Subcutaneous adipose tissue (tissue), 4 donors: Measurements from ENCODE around the gene DDX41. TPM values are rescaled to one million over a fixed set of nuclear protein-coding genes. Genes with fewer than 3 reads are reported as not detected.

ENCODE experiments used
- total RNA-seq, 4 donors: library from RNA; depleted of rRNA; stranded (reverse); fragments of >200 nt; gene quantifications; one replicate each; pipeline ENCODE4 v1.1.0, GENCODE V29; 2016
- TF ChIP-seq, protein P1 (sequence below): fragments of 450-650 bp; IDR thresholded peaks from one replicate; pipeline ENCODE4 v1.5.1; 2016; ENCODE audit warnings: low read depth, mild to moderate bottlenecking, control low read depth, antibody characterized with exemption, moderate library complexity

Gene DDX41
- total RNA-seq, 4 donors from 2014 or later = 63.0 to 70.4 (median 64.8) TPM

DNA sequence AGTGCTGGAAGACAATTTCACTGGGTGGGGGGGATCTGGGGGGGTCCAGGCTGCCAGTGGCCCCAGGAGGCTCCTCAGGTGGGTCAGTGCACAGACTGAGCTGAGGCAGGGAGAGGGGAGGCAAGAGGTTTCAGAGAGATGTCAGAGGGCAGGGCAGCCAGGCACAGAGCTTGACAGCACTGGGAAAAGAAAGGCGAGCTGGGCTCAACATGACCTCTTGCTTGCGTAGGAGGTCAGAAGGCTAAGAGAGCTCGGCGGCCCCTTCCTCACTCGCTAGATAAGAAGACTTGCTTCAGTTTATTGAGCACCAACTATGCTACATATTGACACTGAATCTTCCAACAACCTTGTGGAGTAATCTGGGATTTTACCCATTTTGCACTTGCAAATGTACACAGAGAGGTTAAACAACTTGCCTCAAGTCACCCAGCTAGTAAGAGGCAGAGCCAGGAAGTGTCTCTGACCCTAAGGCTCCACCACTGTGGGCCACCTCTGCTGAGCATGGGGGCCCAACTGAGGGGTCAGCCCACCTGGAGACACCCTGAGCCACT, 22.9 kb downstream of the DDX41 start:
- TF ChIP-seq, protein P1, sequence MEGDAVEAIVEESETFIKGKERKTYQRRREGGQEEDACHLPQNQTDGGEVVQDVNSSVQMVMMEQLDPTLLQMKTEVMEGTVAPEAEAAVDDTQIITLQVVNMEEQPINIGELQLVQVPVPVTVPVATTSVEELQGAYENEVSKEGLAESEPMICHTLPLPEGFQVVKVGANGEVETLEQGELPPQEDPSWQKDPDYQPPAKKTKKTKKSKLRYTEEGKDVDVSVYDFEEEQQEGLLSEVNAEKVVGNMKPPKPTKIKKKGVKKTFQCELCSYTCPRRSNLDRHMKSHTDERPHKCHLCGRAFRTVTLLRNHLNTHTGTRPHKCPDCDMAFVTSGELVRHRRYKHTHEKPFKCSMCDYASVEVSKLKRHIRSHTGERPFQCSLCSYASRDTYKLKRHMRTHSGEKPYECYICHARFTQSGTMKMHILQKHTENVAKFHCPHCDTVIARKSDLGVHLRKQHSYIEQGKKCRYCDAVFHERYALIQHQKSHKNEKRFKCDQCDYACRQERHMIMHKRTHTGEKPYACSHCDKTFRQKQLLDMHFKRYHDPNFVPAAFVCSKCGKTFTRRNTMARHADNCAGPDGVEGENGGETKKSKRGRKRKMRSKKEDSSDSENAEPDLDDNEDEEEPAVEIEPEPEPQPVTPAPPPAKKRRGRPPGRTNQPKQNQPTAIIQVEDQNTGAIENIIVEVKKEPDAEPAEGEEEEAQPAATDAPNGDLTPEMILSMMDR = no peak

DNA sequence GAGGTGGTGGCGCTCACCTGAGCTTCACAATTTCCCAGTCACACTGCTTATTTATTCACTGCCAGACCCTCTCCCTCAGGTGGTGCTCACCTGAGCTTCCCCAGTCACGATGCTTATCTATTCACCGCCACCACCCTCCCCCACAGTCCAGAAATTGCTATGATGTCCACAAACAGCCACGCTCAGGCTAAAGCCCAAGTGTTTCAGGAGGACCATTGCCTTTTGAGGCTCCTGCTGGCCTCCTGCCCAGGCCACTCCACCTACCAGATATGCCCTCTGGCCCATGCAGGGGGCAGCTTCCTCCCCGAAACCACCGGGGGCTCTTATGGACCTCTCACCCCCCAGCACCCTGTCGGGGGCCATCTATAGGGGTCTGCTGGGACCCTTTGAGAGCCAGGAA, 23.9 kb downstream of the DDX41 start:
- TF ChIP-seq, protein P1 = no peak

DNA sequence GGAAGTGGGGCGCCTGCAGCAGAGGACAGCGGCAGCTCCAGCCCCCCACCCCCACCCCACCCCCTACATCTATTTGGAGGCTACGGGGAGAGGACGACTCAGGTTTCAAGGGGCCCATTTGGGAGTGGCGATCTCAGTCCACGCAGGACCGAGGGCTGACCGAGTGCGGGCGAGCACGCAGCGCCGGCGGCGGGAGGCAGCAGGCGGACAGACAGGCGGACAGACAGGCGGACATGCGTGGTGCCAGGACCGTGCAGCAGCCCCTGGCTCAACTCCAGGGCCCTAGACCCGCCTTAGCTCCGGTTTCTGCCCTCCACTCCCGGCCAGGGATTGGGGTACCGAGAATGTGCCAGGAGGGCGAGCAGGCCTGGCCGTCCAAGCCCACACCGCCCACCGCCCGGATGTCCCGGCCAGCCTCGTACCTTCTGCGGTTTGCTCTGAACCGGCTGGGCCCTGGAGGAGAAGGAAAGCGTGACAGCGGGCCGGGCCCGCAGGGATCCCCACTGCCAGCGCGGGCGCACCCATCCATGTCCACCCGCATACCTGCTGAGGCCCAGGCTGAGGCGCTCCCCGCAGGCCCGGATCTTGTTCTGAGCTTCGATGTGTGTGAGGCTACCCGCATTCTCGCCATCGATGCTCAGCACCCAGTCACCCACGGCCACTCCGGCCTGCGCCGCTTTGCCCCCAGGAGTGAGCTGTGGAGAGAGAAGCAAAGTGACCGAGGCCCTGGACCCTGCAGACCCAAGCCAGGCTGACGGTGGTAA, 24.6 kb downstream of the DDX41 start:
- TF ChIP-seq, protein P1 = no peak

DNA sequence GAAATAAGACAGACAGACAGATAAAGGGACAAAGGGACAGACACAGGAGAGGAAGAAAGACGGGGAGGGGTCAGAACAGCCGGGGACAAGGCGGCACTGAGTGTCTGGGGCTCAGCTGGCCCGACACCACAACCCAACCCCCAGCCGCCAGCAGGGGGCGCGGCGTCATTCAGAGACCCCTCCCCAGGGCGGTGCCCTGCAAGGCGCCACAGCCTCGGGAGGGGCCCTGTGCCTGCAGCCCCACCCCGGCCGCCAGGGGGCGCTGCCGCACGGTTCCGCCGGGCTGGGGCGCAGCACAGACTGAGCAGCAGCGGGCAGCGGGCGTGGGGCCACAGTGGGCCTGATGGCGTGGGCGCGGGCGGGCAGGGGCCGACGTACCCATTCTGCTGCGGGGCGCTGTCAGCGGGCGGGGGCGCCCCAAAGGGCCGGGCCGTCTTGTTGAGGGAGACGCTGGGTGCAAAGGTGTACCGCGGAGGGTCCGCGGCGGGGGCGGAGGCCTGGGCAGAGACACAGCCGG, 25.3 kb downstream of the DDX41 start:
- TF ChIP-seq, protein P1 = no peak

DNA sequence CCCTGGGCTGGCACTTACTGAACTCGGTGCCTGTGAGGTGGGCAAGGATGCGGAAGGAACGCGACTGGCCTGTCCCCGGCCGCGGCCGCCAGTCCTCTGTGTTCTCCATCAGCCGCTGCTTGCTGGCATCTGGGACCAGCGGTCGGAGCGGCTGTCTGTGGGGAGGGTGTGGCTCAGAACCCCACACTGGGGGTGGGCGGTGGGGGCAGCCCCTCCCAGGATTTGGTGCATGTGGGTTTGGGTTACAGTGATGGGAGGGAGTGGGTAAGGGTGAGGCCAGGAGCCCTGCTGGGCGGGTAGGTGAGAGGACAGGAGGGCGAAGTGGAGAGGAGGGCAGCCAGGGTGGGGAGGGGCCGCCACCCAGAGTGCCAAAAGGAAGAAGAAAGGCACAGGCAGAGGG, 25.8 kb downstream of the DDX41 start:
- TF ChIP-seq, protein P1 = no peak

DNA sequence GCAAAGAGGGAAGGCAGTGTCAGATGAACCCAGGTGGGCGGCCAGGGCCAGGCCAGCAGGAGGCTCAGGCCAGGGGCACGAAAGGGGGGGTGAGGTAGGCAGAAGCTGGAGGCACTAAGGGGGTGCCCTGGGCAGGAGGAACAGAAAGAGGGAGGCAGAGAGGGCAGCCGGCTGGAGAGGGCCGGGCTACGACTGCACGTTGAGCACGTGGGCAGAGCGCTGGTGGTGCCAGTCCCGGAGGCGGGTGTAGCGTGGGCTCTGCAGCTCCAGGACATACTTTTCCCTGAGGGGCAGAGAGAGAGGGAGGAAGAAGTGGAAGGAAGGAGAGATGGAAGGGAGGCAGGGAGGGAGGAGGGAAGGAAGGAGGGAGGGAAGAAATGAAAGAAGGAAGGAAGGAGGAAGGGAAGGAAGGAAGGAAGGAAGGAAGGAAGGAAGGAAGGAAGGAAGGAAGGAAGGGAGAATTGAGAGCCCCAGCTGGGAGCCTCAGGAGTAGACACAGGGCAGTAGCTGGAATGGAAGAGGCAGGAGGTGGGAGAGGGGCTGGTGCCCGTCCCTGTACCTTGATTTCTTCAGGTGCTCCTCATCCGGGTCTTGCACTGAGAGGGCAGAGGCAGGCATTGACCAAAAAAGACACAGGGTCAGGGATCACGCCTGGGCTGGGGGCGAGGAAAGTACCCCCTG, 26.3 kb downstream of the DDX41 start:
- TF ChIP-seq, protein P1 = no peak

DNA sequence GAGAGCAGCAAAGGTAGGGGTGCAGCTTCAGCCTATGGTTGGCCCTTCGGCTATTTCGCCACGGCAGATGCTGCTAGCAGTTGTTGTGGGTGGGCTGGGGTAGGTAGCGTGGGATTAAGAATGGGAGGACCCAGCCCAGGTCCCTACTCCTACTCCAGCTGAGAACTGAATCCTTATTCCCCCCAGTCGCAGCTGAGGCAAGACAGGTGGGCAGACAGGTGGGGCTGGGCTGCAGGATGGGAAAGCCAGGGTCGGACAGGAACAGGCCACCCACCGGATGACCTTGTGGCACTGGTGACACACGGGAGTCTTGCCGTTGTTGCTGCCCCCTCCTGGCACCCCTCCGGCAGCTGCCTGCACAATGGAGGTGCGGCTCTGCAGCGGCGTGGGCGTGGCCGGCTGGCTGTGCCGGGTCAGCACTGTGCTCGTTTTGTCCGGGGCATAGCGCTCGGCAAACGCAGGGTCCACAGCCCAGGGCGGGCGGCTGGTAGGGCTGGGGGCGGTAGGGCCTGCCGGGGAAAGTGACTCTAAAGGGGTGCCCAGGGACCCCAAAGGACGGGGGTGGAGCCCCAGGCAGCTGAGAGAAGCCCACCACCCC, 27.5 kb downstream of the DDX41 start:
- TF ChIP-seq, protein P1 = no peak
